ENCODE data around the gene RANBP3.
"Not testable (repeated sequence)": the region's sequence is repeated elsewhere in the genome, so short reads cannot be mapped to it uniquely, and the experiment has no call there.

Gene RANBP3

DNA sequence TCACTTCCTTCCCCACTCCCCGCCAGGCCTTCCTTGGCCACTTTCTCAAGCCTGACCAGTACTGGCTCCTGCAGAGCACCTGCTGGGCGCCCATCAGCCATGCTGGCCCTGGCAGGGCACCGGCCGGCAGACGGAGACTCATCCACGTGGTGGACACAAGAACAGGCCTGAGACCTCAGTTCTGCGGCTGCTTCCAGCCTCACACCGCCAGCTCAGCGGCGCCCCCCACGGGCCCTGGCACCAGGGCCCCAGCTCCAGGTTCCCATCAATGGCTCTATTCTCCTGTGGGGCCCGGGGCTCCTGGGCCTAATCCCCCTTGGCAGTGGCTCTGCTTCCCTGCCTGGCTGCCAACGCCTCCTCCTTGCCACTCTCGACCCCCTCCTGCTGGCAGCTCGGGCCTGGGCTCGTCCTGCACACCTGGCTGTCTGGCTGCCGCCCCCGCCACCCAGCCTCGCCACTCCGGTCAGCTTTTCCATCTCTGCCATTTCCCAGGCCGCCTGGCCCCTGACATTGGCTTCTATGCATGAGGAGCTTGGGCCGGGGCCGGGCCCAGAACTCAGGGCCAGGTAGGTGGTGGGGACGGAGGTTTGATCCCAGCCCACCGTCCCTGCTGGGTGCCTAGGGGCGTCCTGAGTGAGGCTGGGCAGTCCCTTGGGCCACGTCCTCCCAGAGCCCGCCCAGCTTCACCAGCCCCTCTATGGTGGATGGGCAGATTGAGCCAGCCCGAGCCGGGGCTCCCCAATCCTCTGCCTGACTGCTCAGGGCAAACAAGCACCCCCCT, 80.6 kb downstream of the RANBP3 start:
- no peak for DNase-seq

DNA sequence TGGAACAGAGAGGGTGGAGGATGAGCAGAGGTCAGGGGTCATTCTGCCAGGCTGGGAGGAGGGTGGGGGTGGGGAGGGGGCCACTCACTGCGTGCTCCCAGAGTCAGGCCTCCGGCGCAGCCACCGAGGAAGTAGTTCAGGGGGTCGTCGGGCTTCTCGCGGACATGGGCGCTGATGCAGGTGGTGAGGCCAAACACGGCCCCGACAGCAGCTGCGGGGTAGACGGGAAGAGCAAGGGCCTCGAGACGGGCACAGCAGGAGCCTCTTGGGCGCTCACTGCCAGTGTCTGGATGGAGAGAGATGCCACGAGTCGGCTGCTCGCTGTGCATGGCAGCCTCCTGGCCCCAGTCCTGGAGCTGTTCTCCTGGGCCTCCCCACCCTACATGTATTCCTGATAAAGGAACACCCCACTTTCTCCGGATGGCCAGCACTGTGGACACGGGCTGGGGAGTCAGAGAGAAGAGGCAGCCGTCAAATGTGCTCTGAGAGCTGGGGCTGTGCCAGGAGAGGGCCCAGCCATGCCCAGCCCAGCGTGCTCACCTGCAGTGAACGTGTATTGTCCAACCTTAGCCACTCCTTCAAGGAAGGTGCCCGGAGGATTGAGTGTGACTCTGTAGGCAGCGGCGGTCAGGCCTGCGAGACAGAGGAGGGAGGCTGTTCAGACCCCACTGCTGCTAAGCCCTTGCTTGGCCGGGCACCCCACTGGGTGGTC, 81.4 kb downstream of the RANBP3 start:
- no peak for DNase-seq

DNA sequence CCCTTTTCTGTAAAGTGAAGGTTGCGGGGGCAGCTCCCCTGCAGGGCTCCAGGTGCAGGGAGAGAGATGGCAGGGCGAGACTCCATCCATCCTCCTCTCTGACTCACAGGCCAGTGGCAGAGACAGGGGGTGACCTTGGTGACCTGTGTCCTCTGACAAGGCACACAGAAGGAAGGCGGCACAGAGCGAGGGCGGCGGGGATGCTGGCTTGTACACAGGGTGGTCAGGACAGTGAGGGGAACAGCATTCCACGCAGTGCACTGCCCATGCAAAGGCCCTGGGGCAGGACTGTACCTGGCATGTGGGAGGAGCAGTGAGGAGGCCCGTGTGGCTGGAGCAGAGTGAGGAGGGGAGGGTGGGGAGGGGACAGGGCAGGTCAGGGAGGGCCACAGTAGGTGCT, 82.0 kb downstream of the RANBP3 start:
- DNase-seq = no peak

GRCh38 chr19:5895409-5895808, 82.5 kb downstream of the RANBP3 start:
- no peak for DNase-seq

GRCh38 chr19:5894704-5895349, 83.1 kb downstream of the RANBP3 start:
- DNase-seq = no peak

DNA sequence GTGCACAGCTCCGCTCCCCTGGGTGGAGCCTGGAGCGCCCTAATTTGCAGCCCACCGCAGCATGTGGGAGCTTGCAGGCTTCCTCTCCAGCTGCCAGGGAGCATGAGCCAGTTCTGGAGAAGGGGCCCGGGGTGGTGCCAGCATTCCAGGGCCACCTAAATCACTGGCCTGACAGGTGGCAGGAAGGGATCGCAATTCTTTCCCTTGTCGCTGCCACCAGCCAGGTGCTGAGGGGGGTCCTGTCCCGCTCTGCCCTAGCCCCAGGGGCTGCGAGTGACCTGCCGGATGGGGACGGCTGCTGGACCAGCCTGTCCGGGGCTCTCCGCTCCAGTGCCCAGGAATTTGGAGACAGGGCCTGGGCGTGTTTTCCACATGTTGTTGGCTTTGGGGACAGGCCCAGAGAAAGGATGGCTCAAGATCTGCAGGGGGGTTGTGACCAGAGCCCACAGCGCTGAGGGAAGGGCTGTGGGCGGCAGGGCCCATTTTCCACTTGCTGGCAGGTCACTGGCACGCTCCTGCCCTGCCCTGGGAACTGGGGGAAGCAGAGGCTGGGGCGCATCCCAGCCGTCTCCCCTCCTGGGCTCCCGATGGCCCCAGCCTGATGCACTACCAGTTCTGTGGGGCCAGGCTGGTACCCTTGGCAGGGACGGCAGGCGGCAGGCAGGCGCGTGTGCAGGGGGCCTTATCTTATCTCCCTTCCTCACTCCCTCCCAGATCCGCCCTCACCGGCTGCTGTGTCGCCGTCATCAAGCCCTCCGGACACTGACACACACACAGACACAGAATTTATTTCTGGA, 83.8 kb downstream of the RANBP3 start:
- no peak for DNase-seq

GRCh38 chr19:5893296-5893903, 84.5 kb downstream of the RANBP3 start:
- DNase-seq = no peak

DNA sequence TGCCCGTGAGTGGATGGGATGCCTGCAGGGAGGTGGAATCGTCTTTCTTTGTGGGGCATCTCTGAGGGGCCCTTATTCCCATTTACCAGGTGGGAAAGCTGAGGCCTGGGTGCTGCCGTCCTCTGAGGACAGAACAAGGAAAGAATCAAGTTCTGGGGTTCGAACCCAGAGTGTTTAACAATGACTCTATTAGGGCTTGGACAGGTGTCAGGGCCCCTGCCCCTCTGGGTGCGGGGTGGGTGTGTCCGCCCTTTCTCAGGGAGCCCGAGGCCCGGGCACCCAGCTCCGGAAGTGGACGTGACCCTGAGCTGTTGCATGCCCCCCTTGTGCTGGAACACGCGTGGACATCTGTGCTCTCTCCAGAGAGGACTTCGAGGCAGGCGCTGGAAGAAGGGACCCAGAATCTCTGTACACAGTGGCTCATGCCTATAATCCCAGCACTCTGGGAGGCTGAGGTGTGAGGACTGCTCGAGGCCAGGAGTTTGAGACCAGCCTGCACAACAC, 85.1 kb downstream of the RANBP3 start:
- DNase-seq = no peak

DNA sequence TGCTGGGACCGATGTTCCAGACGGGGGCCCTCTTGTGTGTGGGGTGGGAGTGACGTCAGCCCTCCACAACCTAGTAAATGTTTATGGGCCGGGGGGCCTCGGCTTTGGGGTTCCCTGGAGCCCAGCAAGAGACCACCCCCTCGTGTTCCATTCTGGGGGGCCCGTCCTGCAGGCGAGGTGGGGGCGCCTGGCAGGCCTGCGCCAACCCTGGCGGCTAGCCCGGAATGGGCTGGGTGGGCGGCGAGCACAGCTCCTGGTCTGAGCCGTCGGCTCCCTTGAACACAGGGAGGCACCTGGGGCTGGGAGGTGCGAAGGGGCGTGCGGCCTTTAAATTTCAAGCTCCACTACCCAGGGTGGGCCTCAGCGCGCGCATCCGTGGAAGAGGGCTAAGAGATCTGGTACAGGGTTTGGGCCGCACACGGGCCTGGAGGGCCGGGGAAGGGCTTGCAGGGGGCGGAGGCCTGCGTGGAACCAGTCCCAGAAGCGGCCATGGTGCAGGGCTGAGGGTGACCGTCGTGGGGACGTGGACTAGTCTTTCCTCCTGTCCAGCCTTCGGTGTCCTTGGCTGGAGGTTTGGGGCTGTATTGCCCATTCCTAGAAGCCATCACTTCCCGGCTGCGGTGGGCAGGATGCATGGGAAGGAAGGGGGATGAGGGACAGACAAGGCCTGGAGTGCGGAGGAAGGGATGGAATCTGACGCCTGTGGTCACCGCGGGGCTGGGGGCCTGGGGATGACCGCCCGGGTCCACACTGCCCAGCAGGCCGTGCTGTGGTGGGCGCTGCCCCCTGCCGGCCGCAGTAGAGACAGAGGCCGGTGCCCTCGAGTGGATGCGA, 85.8 kb downstream of the RANBP3 start:
- peak; percentile 38 for DNase-seq

GRCh38 chr19:5891572-5891937, 86.4 kb downstream of the RANBP3 start:
- DNase-seq = no peak

DNA sequence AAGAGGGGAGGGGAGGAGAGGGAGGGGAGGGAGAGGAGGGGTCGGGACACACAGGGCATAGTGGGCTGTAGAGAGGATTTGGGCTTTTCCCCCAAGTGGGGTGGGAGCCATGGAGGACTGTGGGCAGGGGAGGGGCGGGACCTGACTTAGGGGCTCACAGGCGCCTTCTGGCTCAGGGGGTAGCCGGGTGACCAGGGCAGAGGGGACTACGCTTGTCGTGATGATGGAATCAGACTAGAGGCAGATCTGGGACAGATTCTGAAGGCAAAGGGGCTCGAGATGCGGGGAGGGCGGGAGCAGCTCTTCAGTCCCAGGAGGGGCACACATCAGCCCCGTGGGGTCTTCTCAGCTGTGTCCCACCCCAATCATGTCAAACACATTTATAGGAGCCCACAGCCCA, 87.8 kb downstream of the RANBP3 start:
- no peak for DNase-seq

GRCh38 chr19:5889288-5889971, 88.5 kb downstream of the RANBP3 start:
- no peak for DNase-seq

DNA sequence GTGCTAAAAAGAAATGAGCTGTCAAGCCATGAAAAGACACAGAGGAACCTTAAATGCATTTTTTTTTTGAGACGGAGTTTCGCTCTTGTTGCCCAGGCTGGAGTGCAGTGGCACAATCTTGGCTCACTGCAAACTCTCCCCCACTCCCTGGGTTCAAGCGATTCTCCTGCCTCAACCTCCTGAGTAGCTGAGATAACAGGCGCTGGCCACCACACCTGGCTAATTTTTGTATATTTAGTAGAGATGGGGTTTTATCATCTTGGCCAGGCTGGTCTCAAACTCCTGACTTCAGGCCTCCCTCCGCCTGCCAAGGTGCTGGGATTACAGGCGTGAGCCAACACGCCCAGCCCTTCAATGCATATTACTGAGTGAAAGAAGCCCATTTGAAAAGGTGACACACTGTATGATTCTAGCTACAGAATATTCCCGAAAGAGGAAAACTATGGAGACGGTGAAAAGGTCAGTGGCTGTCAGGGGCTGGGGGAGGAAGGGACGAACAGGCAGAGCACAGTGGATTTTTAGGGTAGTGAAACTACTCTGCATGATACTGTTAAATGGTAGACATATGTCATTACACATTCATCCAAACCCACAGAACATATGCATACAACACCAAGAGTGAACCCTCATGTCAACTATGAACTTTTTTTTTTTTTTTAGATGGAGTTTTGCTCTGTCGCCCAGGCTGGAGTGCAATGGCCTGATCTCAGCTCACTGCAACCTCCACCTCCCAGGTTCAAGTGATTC, 93.7 kb downstream of the RANBP3 start:
- not testable (repeated sequence) for DNase-seq

- DNase-seq = not testable (repeated sequence)
These were observed 94.6 kb downstream of the RANBP3 start for GRCh38 chr19:5883157-5883873.

GRCh38 chr19:5882421-5882968, 95.4 kb downstream of the RANBP3 start:
- no peak for DNase-seq

DNA sequence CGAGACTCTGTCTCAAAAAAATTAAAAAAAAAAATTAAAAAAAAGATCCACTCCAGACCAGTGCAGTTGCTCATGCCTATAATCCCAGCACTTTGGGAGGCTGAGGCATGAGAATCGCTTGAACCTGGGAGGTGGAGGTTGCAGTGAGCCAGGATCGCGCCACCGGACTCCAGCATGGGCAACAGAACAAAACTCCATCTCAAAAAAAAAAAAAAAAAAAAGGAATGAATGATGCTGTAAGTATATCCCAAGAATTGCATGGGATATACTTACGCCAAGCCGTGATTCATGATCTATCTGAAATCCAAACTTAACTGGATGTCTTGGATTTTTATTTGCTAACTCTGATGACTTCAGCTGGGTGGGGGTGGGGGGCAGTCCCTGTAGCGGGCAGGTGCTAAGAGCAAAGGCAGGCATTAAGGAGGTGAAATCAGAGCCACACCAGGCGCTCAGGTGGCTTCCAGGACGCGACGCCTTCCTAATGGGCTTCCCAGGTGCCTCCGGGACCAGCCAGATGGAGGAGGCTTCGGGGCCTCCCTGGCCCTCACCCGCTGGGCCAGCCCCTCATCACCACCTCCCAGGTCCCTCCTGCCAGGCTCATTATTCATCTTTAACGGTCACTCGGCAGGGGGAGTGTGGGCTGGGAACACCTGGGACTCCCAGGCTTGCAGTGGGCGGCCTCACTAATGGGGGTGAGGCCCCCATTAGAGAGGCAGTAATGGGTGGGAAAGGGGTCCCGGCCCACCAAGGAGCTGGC, 96.2 kb downstream of the RANBP3 start:
- no peak for DNase-seq

DNA sequence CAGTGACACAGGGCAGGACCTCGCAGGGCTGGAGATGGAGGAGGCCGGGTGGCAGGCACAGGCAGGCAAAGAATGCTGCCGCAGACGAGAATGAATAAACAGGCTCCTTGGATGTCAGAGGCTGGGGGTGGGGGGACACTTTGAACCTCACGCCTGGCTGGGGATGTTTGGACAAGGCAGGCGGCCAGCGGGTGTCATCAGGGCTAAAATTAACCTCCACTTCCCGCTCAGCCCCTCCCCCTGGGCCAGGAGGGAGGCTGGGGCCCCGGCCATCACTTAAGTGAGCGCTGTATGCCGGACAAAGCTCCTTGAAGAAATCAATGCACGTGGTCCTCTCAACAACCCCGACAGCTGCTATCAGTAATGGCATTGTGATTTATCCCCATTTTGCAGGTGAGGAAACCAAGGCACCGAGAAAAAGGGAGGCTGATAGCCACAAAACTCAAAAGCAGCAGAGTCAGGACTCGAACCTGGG, 97.3 kb downstream of the RANBP3 start:
- DNase-seq = peak; percentile 82

DNA sequence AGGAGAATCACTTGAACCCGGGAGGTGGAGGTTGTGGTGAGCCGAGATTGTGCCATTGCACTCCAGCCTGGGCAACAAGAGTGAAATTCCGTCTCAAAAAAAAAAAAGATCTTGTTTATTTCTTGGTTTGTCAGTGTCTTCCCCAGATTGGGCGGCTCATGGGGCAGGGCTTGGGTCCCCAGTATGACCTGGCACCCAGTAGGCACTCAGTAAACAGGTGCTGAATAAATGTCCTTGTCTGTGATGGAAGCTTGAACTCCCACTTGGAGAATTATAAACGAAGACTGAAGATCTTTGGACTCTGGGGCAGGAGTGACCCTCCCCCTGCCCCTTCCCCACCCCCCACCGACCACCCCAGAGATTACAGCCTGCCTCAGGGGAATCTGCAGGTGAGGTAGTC, 97.7 kb downstream of the RANBP3 start:
- no peak for DNase-seq
